ENCODE data around the gene SLC25A46.
"Not testable (repeated sequence)": the region's sequence is repeated elsewhere in the genome, so short reads cannot be mapped to it uniquely, and the experiment has no call there.

DNA sequence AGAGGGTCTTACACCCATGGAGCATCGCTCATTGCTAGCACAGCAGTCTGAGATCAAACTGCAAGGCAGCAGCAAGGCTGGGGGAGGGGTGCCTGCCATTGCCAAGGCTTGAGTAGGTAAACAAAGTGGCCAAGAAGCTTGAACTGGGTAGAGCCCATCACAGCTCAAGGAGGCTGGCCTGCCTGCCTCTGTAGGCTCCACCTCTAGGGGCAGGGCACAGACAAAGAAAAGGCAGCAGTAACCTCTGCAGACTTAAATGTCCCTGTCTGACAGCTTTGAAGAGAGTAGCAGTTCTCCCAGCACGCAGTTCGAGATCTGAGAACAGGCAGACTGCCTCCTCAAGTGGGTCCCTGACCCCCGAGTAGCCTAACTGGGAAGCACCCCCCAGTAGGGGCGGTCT, 46.1 kb upstream of the SLC25A46 start:
- TF ChIP-seq CBX8 (IDR thresholded peaks at IDR 0.05; ENCODE audit: borderline replicate concordance, extremely low read depth, low read depth, low read length, poor library complexity, severe bottlenecking); TBL1XR1 (IDR thresholded peaks at IDR 0.05; ENCODE audit: low read length in 2 of 2); KDM5B (IDR thresholded peaks at IDR 0.05; ENCODE audit: insufficient replicate concordance, low read depth, low read length); HDAC2 (IDR thresholded peaks at IDR 0.05): not testable (repeated sequence)
- TF ChIP-seq, protein P1, sequence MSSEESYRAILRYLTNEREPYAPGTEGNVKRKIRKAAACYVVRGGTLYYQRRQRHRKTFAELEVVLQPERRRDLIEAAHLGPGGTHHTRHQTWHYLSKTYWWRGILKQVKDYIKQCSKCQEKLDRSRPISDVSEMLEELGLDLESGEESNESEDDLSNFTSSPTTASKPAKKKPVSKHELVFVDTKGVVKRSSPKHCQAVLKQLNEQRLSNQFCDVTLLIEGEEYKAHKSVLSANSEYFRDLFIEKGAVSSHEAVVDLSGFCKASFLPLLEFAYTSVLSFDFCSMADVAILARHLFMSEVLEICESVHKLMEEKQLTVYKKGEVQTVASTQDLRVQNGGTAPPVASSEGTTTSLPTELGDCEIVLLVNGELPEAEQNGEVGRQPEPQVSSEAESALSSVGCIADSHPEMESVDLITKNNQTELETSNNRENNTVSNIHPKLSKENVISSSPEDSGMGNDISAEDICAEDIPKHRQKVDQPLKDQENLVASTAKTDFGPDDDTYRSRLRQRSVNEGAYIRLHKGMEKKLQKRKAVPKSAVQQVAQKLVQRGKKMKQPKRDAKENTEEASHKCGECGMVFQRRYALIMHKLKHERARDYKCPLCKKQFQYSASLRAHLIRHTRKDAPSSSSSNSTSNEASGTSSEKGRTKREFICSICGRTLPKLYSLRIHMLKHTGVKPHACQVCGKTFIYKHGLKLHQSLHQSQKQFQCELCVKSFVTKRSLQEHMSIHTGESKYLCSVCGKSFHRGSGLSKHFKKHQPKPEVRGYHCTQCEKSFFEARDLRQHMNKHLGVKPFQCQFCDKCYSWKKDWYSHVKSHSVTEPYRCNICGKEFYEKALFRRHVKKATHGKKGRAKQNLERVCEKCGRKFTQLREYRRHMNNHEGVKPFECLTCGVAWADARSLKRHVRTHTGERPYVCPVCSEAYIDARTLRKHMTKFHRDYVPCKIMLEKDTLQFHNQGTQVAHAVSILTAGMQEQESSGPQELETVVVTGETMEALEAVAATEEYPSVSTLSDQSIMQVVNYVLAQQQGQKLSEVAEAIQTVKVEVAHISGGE (CRISPR knock-in tag; IDR thresholded peaks at IDR 0.05) = not testable (repeated sequence)
- TF ChIP-seq, protein P2, sequence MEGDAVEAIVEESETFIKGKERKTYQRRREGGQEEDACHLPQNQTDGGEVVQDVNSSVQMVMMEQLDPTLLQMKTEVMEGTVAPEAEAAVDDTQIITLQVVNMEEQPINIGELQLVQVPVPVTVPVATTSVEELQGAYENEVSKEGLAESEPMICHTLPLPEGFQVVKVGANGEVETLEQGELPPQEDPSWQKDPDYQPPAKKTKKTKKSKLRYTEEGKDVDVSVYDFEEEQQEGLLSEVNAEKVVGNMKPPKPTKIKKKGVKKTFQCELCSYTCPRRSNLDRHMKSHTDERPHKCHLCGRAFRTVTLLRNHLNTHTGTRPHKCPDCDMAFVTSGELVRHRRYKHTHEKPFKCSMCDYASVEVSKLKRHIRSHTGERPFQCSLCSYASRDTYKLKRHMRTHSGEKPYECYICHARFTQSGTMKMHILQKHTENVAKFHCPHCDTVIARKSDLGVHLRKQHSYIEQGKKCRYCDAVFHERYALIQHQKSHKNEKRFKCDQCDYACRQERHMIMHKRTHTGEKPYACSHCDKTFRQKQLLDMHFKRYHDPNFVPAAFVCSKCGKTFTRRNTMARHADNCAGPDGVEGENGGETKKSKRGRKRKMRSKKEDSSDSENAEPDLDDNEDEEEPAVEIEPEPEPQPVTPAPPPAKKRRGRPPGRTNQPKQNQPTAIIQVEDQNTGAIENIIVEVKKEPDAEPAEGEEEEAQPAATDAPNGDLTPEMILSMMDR (IDR thresholded peaks at IDR 0.05 in 2 of 3, conservative IDR thresholded peaks at IDR 0.05 in 1 of 3; ENCODE audit: insufficient read depth in 2 of 3, low read depth in 1 of 3, low read length in 3 of 3) = not testable (repeated sequence)
- TF ChIP-seq, protein P3, sequence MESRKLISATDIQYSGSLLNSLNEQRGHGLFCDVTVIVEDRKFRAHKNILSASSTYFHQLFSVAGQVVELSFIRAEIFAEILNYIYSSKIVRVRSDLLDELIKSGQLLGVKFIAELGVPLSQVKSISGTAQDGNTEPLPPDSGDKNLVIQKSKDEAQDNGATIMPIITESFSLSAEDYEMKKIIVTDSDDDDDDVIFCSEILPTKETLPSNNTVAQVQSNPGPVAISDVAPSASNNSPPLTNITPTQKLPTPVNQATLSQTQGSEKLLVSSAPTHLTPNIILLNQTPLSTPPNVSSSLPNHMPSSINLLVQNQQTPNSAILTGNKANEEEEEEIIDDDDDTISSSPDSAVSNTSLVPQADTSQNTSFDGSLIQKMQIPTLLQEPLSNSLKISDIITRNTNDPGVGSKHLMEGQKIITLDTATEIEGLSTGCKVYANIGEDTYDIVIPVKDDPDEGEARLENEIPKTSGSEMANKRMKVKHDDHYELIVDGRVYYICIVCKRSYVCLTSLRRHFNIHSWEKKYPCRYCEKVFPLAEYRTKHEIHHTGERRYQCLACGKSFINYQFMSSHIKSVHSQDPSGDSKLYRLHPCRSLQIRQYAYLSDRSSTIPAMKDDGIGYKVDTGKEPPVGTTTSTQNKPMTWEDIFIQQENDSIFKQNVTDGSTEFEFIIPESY (CRISPR knock-in tag; IDR thresholded peaks at IDR 0.05) = not testable (repeated sequence)
- TF ChIP-seq, protein P4, sequence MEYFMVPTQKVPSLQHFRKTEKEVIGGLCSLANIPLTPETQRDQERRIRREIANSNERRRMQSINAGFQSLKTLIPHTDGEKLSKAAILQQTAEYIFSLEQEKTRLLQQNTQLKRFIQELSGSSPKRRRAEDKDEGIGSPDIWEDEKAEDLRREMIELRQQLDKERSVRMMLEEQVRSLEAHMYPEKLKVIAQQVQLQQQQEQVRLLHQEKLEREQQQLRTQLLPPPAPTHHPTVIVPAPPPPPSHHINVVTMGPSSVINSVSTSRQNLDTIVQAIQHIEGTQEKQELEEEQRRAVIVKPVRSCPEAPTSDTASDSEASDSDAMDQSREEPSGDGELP (CRISPR knock-in tag; IDR thresholded peaks at IDR 0.05; ENCODE audit: borderline replicate concordance) = not testable (repeated sequence)
- TF ChIP-seq, protein P5, sequence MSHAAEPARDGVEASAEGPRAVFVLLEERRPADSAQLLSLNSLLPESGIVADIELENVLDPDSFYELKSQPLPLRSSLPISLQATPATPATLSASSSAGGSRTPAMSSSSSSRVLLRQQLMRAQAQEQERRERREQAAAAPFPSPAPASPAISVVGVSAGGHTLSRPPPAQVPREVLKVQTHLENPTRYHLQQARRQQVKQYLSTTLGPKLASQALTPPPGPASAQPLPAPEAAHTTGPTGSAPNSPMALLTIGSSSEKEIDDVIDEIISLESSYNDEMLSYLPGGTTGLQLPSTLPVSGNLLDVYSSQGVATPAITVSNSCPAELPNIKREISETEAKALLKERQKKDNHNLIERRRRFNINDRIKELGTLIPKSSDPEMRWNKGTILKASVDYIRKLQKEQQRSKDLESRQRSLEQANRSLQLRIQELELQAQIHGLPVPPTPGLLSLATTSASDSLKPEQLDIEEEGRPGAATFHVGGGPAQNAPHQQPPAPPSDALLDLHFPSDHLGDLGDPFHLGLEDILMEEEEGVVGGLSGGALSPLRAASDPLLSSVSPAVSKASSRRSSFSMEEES (CRISPR knock-in tag; IDR thresholded peaks at IDR 0.05) = not testable (repeated sequence)

Measured in K562 (cell line).